Measurements from ENCODE around the gene FAM162A. TPM values are rescaled to one million over a fixed set of nuclear protein-coding genes. Genes with fewer than 3 reads are reported as not detected.

FAM162A gene
- total RNA-seq, 2 experiments from 2014 or later, result 163 to 181 TPM

DNA sequence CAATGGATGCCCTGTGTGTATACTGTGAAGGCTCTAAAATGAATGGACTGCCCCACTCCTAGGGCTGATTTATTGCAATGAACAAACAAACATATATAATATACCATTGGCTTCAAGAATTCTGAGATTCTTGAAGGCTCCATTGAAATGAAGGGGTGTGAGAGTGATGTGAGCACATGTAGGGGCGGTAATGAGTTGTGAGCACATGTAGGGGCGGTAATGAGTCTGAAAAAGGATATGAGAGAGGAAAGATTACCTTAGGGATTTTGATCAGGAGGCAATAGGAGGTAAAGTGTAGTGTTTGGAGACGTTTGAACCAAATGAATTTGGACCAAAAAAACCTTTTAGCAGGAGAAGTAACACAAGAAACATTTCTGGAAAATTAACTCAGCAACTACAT is 3.7 kb downstream of the FAM162A start:
- intact Hi-C loops (cut with DNase I, micrococcal nuclease), result loop anchor here in 1 of 2 experiments (10.0 kb wide), 2 partner anchors 407 to 843 kb away; partner anchors contain the start of genes HSPBAP1, POLQ and SLC49A4
- CTCF ChIA-PET, result no interaction called here

GRCh38 chr3:122389197-122389596 is 5.2 kb downstream of the FAM162A start:
- DNase-seq (no peak), ATAC-seq (no peak)
- H3K9me3 Mint-ChIP-seq (ENCODE audit: low read depth), result no peaks in the 10 kb centered on the region
- no peaks in the 10 kb centered on the region for H3K27me3 Mint-ChIP-seq
- peaks cover 12% of the 10 kb centered on the region for H3K36me3 Mint-ChIP-seq (ENCODE audit: low read depth)
- peaks cover 36% of the 10 kb centered on the region for H3K4me1 Mint-ChIP-seq
- ChIA-PET CTCF (interaction anchor here (0.7 to 1.9 kb wide), 4 partner anchors 19 to 290 kb away, joined by 3 to 5 read pairs (median 3); partner anchors contain the start of gene WDR5B), POLR2A (no interaction called here)
- intact Hi-C loops (cut with DNase I, micrococcal nuclease), result loop anchor here in 1 of 2 experiments (10.0 kb wide), 2 partner anchors 406 to 844 kb away; partner anchors contain the start of genes HSPBAP1, POLQ and SLC49A4
- H3K4me3 Mint-ChIP-seq, result no peak overlapping the region
- no peak overlapping the region for H3K27ac Mint-ChIP-seq

More for the DNA sequence above, 3.7 kb downstream of the FAM162A start:
- peaks cover 13% of the 10 kb centered on the region for H3K36me3 Mint-ChIP-seq (ENCODE audit: low read depth)
- DNase-seq, result no peak
- H3K4me1 Mint-ChIP-seq, result peaks cover 36% of the 10 kb centered on the region
- ATAC-seq, result no peak
- H3K27me3 Mint-ChIP-seq, result no peaks in the 10 kb centered on the region
- H3K9me3 Mint-ChIP-seq (ENCODE audit: low read depth), result no peaks in the 10 kb centered on the region
- H3K4me3 Mint-ChIP-seq, result no peak overlapping the region
- POLR2A ChIA-PET, result no interaction called here
- H3K27ac Mint-ChIP-seq, result peak overlapping the region; percentile 5

DNA sequence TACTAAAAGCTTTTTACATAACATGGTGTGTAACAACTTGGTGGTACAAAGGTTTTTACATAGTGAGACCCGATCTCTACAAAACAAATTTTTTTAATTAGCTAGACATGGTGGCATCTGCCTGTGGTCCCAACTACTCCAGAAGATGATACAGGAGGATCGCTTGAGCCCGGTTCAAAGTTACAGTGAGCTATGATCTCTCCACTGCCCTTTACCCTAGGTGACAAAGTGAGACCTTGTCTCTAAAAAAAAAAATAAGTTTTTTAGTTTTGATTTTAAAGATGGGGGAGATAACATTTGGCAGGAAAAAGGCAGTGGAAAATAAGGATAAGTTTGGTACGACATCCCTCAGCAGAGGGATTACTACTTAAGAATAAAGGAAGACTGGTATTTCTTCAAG is 5.9 kb downstream of the FAM162A start:
- Mint-ChIP-seq H3K9me3 (ENCODE audit: low read depth) (no peaks in the 10 kb centered on the region), H3K4me1 (peaks cover 33% of the 10 kb centered on the region), H3K4me3 (no peak overlapping the region), H3K27me3 (no peaks in the 10 kb centered on the region), H3K27ac (no peak overlapping the region), H3K36me3 (ENCODE audit: low read depth) (peaks cover 14% of the 10 kb centered on the region)
- ChIA-PET POLR2A (no interaction called here), CTCF (interaction anchor here (1.2 to 1.9 kb wide), 3 partner anchors 18 to 289 kb away, joined by 3 to 5 read pairs (median 3); partner anchors contain the start of gene WDR5B)
- ATAC-seq, result no peak
- intact Hi-C loops (cut with DNase I, micrococcal nuclease), result loop anchor here (5.0 to 10.0 kb wide), 3 partner anchors 142 to 845 kb away; partner anchors contain the start of genes HSPBAP1 (in 1 of the 2), POLQ (in 1 of the 2) and SLC49A4 (in 1 of the 2)
- no peak for DNase-seq

GRCh38 chr3:122390665-122391064 is 6.7 kb downstream of the FAM162A start:
- DNase-seq, result no peak
- Mint-ChIP-seq H3K27ac (no peak overlapping the region), H3K4me3 (no peak overlapping the region), H3K36me3 (ENCODE audit: low read depth) (peaks cover 16% of the 10 kb centered on the region), H3K27me3 (no peaks in the 10 kb centered on the region), H3K9me3 (ENCODE audit: low read depth) (no peaks in the 10 kb centered on the region), H3K4me1 (peaks cover 37% of the 10 kb centered on the region)
- intact Hi-C loops (cut with DNase I, micrococcal nuclease), result loop anchor here in 1 of 2 experiments (5.0 kb wide), 1 partner anchor 142 kb away; no protein-coding TSS in a partner anchor
- no peak for ATAC-seq
- POLR2A ChIA-PET, result no interaction called here
- CTCF ChIA-PET, result interaction anchor here (1.1 to 1.5 kb wide), 2 partner anchors 8 to 26 kb away, joined by 3 to 4 read pairs; partner anchors contain the start of gene MIX23

DNA sequence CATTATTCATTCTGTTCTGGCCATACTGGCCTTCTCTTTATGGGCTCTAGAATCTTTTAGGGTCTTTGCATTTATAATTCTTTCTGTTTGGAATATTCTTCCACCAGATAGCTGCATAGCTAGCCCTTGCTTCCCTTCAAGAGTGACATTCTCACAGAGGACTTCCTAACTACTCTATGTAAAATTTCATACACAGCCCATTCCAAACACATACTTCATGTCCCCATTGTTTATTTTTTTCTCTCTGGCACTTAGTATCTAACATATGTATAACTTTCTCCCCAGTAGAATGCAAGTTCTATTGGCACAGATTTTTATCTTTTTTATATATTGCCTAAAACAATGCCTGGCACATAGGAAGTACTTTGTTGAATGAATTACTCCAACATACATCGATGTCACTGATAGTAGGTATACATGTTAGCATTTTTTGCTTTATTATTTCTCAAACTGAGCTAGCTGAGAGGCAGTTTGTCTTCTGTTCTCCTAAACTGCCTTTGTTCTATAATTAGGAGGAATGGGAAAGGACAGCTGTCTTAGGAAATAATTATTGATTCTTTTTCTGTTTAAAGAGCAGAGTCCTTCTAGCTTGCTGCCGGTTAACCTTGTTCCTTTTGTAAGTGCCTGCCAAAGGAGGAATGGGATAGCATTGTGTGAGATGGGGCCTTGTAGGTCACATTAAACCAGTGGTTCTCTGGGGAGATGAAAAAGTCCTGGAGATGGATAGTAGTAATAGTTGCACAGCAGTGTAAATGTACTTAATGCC is 7.9 kb downstream of the FAM162A start:
- Mint-ChIP-seq H3K27me3 (no peaks in the 10 kb centered on the region), H3K4me1 (peaks cover 37% of the 10 kb centered on the region), H3K4me3 (no peak overlapping the region), H3K9me3 (ENCODE audit: low read depth) (no peaks in the 10 kb centered on the region), H3K36me3 (ENCODE audit: low read depth) (peaks cover 9% of the 10 kb centered on the region), H3K27ac (no peak overlapping the region)
- intact Hi-C loops (cut with DNase I, micrococcal nuclease), result loop anchor here in 1 of 2 experiments (5.0 kb wide), 1 partner anchor 140 kb away; no protein-coding TSS in a partner anchor
- ChIA-PET POLR2A (interaction anchor here (1.3 kb wide), 1 partner anchor 23 kb away, joined by 3 read pairs; no protein-coding TSS in a partner anchor), CTCF (interaction anchor here (0.7 to 2.9 kb wide), 10 partner anchors 8 to 287 kb away, joined by 3 to 29 read pairs (median 5); partner anchors contain the start of genes FAM162A, MIX23 and PARP14)
- DNase-seq (no peak), ATAC-seq (no peak)

GRCh38 chr3:122392868-122393844 is 9.2 kb downstream of the FAM162A start:
- H3K4me1 Mint-ChIP-seq, result peaks cover 33% of the 10 kb centered on the region
- intact Hi-C loops (cut with DNase I, micrococcal nuclease), result loop anchor here (1.0 to 5.0 kb wide), 2 partner anchors 139 to 286 kb away; no protein-coding TSS in a partner anchor
- no peak overlapping the region for H3K4me3 Mint-ChIP-seq
- ATAC-seq (peak; percentile 55), DNase-seq (no peak)
- H3K9me3 Mint-ChIP-seq (ENCODE audit: low read depth), result no peaks in the 10 kb centered on the region
- H3K36me3 Mint-ChIP-seq (ENCODE audit: low read depth), result peaks cover 12% of the 10 kb centered on the region
- ChIA-PET CTCF (interaction anchor here (0.6 to 2.9 kb wide), 36 partner anchors 9 to 884 kb away, joined by 3 to 29 read pairs (median 4); partner anchors contain the start of genes FAM162A, MIX23, PARP14 and WDR5B), POLR2A (interaction anchor here (0.6 to 1.4 kb wide), 6 partner anchors 9 to 675 kb away, joined by 3 to 6 read pairs (median 4); partner anchors contain the start of genes FAM162A and WDR5B)
- no peaks in the 10 kb centered on the region for H3K27me3 Mint-ChIP-seq
- H3K27ac Mint-ChIP-seq, result no peak overlapping the region

GRCh38 chr3:122394173-122394572 is 10.2 kb downstream of the FAM162A start:
- H3K27me3 Mint-ChIP-seq, result no peaks in the 10 kb centered on the region
- H3K36me3 Mint-ChIP-seq (ENCODE audit: low read depth), result peaks cover 12% of the 10 kb centered on the region
- no peak overlapping the region for H3K27ac Mint-ChIP-seq
- DNase-seq (no peak), ATAC-seq (no peak)
- no peaks in the 10 kb centered on the region for H3K9me3 Mint-ChIP-seq (ENCODE audit: low read depth)
- intact Hi-C loops (cut with DNase I, micrococcal nuclease), result loop anchor here in 1 of 2 experiments (5.0 kb wide), 1 partner anchor 138 kb away; no protein-coding TSS in a partner anchor
- H3K4me1 Mint-ChIP-seq, result peaks cover 30% of the 10 kb centered on the region
- no peak overlapping the region for H3K4me3 Mint-ChIP-seq
- POLR2A ChIA-PET, result no interaction called here
- CTCF ChIA-PET, result interaction anchor here (0.6 to 2.9 kb wide), 7 partner anchors 10 to 382 kb away, joined by 3 to 29 read pairs (median 13); partner anchors contain the start of genes FAM162A, MIX23, PARP14 and WDR5B

DNA sequence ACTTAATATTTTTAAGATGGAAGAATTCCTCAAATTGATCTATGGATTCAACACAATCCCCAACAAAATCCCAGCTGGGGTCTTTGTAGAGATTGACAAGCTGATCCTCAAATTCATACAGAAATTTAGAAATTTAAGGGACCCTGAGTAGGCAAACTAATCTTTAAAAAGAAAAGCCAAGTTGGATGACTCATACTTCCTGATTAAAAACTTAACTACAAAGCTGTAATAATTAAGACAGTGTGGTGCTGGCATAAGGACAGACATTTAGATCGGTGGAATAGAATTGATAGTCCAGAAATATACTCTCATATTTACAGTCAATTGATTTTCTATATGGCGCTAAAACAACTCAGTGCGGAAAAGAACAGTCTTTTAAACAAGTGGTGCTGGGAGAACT is 11.6 kb downstream of the FAM162A start:
- Mint-ChIP-seq H3K4me3 (no peak overlapping the region), H3K9me3 (ENCODE audit: low read depth) (no peaks in the 10 kb centered on the region), H3K27ac (no peak overlapping the region), H3K27me3 (no peaks in the 10 kb centered on the region), H3K4me1 (peaks cover 30% of the 10 kb centered on the region), H3K36me3 (ENCODE audit: low read depth) (peaks cover 15% of the 10 kb centered on the region)
- ChIA-PET CTCF (interaction anchor here (0.7 to 0.9 kb wide), 2 partner anchors 109 to 284 kb away, joined by 3 to 4 read pairs; no protein-coding TSS in a partner anchor), POLR2A (no interaction called here)
- DNase-seq (no peak), ATAC-seq (peak; percentile 36)
- intact Hi-C loops (cut with DNase I, micrococcal nuclease), result no loop called here

DNA sequence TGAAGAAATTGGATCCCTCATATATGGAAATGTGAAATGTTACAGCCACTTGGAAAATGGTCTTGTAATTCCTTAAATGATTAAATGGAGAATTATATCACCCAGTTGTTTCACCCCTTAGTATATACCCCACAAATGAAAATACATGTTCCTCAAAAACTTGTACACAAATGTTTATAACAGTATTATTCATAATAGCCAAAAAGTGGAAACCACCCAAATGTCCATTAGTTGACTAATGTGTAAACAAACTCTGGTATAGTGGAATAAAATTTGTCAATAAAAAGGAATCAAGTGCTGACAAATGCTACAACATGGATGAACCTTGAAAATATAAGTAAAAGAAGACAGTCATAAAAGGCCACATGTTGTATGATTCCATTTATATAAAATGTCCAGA is 12.5 kb downstream of the FAM162A start:
- ChIA-PET POLR2A (no interaction called here), CTCF (no interaction called here)
- peaks cover 30% of the 10 kb centered on the region for H3K4me1 Mint-ChIP-seq
- H3K4me3 Mint-ChIP-seq, result no peak overlapping the region
- DNase-seq, result no peak
- H3K9me3 Mint-ChIP-seq (ENCODE audit: low read depth), result no peaks in the 10 kb centered on the region
- intact Hi-C loops (cut with DNase I, micrococcal nuclease), result no loop called here
- H3K27me3 Mint-ChIP-seq, result no peaks in the 10 kb centered on the region
- peaks cover 15% of the 10 kb centered on the region for H3K36me3 Mint-ChIP-seq (ENCODE audit: low read depth)
- no peak overlapping the region for H3K27ac Mint-ChIP-seq
- ATAC-seq, result no peak

DNA sequence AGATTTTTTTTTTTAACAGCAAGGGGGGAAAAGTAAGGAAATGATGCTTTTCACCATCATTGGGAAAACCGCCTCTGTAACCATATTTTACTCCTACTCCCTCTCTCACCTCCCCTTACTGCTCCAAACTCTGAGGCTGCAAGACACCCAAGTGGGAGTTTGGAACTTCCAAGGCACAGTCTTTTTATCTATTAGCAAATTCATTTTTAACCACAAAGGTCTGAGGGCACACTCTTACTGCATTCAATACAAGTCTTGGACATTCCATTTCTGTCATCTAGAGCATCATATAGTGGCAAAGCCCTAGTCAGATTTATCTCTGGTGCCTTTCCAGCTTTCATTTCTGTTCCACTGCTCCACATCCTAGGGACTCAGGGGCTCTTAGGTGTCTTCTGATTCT is 13.2 kb downstream of the FAM162A start:
- Mint-ChIP-seq H3K4me3 (no peak overlapping the region), H3K27ac (no peak overlapping the region), H3K9me3 (ENCODE audit: low read depth) (no peaks in the 10 kb centered on the region), H3K27me3 (no peaks in the 10 kb centered on the region), H3K4me1 (peaks cover 30% of the 10 kb centered on the region), H3K36me3 (ENCODE audit: low read depth) (peaks cover 15% of the 10 kb centered on the region)
- DNase-seq (no peak), ATAC-seq (no peak)
- intact Hi-C loops (cut with DNase I, micrococcal nuclease), result no loop called here
- POLR2A ChIA-PET, result no interaction called here
- CTCF ChIA-PET, result interaction anchor here (0.6 to 0.9 kb wide), 3 partner anchors 11 to 179 kb away, joined by 3 to 4 read pairs (median 3); no protein-coding TSS in a partner anchor

All from activated CD4-positive, alpha-beta T cell treated with anti-CD3 and anti-CD28 coated beads for 36 hours (primary cell).